Endometrial microvascular endothelial cells (primary cell): Measurements from ENCODE around the gene RIOK3. TPM values are rescaled to one million over a fixed set of nuclear protein-coding genes. Genes with fewer than 3 reads are reported as not detected.

Source experiments
- in situ Hi-C: cut with HindIII; loops from 2 replicates; pipeline ENCODE4 v1.10.0; 2017; ENCODE audit warnings: low sequenced_read_pairs, low pct_unique_long_range_greater_than_20kb; ENCODE audit errors: inconsistent ontology term
- total RNA-seq: library from RNA; depleted of rRNA; stranded (reverse); fragments of >200 nt; gene quantifications from one replicate; pipeline ENCODE4 v1.2.3, GENCODE V29; 2015; ENCODE audit errors: inconsistent ontology term

RIOK3 gene
- total RNA-seq, 1 donor from 2014 or later, result 35.3 TPM

- in situ Hi-C loops, result no loop called here
These were observed 66.6 kb downstream of the RIOK3 start for GRCh38 chr18:23519734-23520133.

GRCh38 chr18:23521271-23521670 lies 68.2 kb downstream of the RIOK3 start:
- in situ Hi-C loops, result no loop called here

GRCh38 chr18:23521907-23522306 lies 68.8 kb downstream of the RIOK3 start:
- in situ Hi-C loops, result no loop called here

- in situ Hi-C loops, result no loop called here
These were observed 70.5 kb downstream of the RIOK3 start for GRCh38 chr18:23523429-23524212.

- in situ Hi-C loops, result no loop called here
These were observed 71.2 kb downstream of the RIOK3 start for GRCh38 chr18:23524213-23524707.

- in situ Hi-C loops, result no loop called here
These were observed 73.5 kb downstream of the RIOK3 start for GRCh38 chr18:23526501-23527063.

- in situ Hi-C loops, result no loop called here
These were observed 75.7 kb downstream of the RIOK3 start for GRCh38 chr18:23528580-23529472.

- in situ Hi-C loops, result no loop called here
These were observed 76.5 kb downstream of the RIOK3 start for GRCh38 chr18:23529604-23530003.

GRCh38 chr18:23530195-23530594 lies 77.1 kb downstream of the RIOK3 start:
- in situ Hi-C loops, result no loop called here

GRCh38 chr18:23531912-23532311 lies 78.8 kb downstream of the RIOK3 start:
- in situ Hi-C loops, result no loop called here

Other genes with a start within 250 kb of the RIOK3 start
- 24.0 TPM for gene RMC1, start 50.2 kb downstream of the RIOK3 start, total RNA-seq
- 52.1 TPM for gene NPC1, start 133.2 kb downstream of the RIOK3 start, total RNA-seq
- 0.93 TPM for gene ANKRD29, start 209.6 kb downstream of the RIOK3 start, total RNA-seq
- 9.7 TPM for gene LAMA3, start 236.2 kb downstream of the RIOK3 start, total RNA-seq